GM23248 (cell line): ENCODE data around the gene ABCG2.

Source experiments
- EZH2 ChIP-seq: fragments of 200-600 bp; sonication (generic); IDR thresholded peaks from 2 replicates; pipeline ENCODE4 v1.6.1; 2018; ENCODE audit warnings: antibody characterized with exemption, mild to moderate bottlenecking; ENCODE audit not compliant: insufficient read depth, poor library complexity, severe bottlenecking
- EZH2phosphoT487 ChIP-seq: fragments of 200-600 bp; sonication (generic); IDR thresholded peaks from 2 replicates; pipeline ENCODE4 v1.6.1; 2018; ENCODE audit warnings: antibody characterized with exemption, moderate library complexity, mild to moderate bottlenecking, low read depth; ENCODE audit not compliant: insufficient read depth

DNA sequence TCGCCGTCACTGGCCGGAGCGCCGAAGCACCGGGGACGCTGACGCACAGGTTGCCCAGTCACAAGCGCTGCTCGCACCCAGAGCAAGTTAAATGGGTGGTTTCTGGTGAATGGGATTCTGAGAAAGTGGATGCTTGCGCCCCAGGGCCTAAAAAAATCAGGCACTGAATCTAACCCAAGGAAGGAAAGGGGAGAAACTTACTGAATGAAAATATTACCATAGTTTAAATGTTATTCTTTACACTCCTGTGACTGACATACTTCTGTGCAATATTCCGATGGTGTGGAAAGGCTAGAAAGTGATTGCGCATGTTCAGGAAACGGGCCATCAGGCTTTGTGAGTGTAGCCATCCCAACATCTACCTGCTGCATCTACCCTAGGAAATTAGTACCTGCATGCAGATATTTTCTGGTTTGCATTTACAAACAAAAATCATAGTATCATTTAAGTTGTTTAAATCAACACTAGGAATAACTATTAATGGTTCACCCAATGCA is 838 bp upstream of the ABCG2 start:
- no peak for TF ChIP-seq EZH2
- TF ChIP-seq EZH2phosphoT487: no peak
